ENCODE data around the gene PSD2. TPM values are rescaled to one million over a fixed set of nuclear protein-coding genes. Genes with fewer than 3 reads are reported as not detected.

PSD2 gene
- total RNA-seq, 1 donor from 2014 or later, result 0.25 TPM

DNA sequence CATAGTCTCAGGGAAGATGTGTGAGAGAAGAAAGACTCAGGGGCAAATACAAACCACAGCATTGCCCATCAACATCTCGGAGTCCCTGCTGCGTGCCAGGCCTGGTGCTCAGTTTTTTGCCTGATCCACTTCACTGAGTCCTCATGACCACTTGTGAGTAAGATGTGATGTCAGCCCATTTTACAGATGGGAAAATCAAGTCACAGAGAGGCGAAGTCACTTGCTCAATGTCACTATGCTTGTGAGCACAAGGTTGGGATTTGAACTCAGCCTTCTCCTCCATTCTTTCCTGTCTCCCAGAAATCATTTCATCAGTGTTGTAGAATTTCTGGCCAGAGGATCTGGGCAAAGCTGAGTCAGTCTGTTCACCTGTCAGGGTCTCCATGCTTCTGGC, 34.6 kb upstream of the PSD2 start:
- DNase-seq (ENCODE audit: low read depth) (no peak), FAIRE-seq (no peak)
- Histone ChIP-seq H3K36me3 (ENCODE audit: insufficient read depth, low read length) (no peaks in the 10 kb centered on the region), H4K20me1 (ENCODE audit: insufficient read depth, low read length) (no peaks in the 10 kb centered on the region), H3K79me2 (ENCODE audit: insufficient read depth, low read length) (no peaks in the 10 kb centered on the region), H3K4me1 (ENCODE audit: insufficient read depth, low read length) (peaks cover 15% of the 10 kb centered on the region), H3K27me3 (ENCODE audit: insufficient read depth, low read length) (peaks cover 7% of the 10 kb centered on the region), H2AFZ (ENCODE audit: low read depth, low read length) (no peak overlapping the region), H3K9me3 (ENCODE audit: insufficient read depth, low read depth, low read length) (no peaks in the 10 kb centered on the region), H3K4me3 (ENCODE audit: insufficient read depth, low read depth, low read length) (no peak overlapping the region), H3K27ac (ENCODE audit: low read depth, low read length) (no peak overlapping the region), H3K4me2 (ENCODE audit: low read length) (no peak overlapping the region), H3K9ac (ENCODE audit: low read length) (no peak overlapping the region)
- H3K27ac Mint-ChIP-seq (ENCODE audit: unreplicated experiment), result no peak overlapping the region
- H3K27me3 Mint-ChIP-seq (ENCODE audit: low read depth, unreplicated experiment), result peaks cover 19% of the 10 kb centered on the region
- H3K4me3 Mint-ChIP-seq (ENCODE audit: unreplicated experiment), result no peak overlapping the region
- H3K36me3 Mint-ChIP-seq (ENCODE audit: low read depth, unreplicated experiment), result no peaks in the 10 kb centered on the region
- H3K9me3 Mint-ChIP-seq (ENCODE audit: unreplicated experiment), result no peaks in the 10 kb centered on the region
- H3K4me1 Mint-ChIP-seq (ENCODE audit: low read depth, unreplicated experiment), result peaks cover 29% of the 10 kb centered on the region
- TF ChIP-seq, protein P1, sequence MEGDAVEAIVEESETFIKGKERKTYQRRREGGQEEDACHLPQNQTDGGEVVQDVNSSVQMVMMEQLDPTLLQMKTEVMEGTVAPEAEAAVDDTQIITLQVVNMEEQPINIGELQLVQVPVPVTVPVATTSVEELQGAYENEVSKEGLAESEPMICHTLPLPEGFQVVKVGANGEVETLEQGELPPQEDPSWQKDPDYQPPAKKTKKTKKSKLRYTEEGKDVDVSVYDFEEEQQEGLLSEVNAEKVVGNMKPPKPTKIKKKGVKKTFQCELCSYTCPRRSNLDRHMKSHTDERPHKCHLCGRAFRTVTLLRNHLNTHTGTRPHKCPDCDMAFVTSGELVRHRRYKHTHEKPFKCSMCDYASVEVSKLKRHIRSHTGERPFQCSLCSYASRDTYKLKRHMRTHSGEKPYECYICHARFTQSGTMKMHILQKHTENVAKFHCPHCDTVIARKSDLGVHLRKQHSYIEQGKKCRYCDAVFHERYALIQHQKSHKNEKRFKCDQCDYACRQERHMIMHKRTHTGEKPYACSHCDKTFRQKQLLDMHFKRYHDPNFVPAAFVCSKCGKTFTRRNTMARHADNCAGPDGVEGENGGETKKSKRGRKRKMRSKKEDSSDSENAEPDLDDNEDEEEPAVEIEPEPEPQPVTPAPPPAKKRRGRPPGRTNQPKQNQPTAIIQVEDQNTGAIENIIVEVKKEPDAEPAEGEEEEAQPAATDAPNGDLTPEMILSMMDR (IDR thresholded peaks at IDR 0.05; ENCODE audit: insufficient read depth, low read depth, low read length), result no peak
- TF ChIP-seq EZH2 (IDR thresholded peaks at IDR 0.05; ENCODE audit: insufficient read depth, low read length), result no peak

DNA sequence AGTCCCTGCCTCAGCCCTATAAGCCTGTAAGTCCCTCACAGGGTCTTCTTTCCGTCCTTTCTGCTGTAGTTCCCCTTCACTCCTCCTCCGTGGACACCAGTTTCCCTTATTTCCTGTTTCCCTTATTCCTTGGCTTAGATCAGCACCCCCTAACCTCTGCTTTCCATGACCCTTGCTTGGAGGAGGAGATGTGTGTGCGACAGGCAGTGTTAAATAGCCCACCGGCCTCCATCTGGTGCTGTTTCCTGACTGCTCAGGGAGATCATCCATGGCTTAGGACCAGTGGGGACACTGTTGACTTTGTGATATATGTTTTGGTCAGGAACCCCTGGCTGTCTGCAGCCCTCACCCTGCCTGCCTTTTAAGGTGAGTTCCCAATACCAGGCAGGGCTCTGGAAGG, 34.1 kb upstream of the PSD2 start:
- H3K36me3 ChIP-seq (ENCODE audit: insufficient read depth, low read length), result no peaks in the 10 kb centered on the region
- FAIRE-seq, result no peak
- H3K36me3 Mint-ChIP-seq (ENCODE audit: low read depth, unreplicated experiment), result no peaks in the 10 kb centered on the region
- no peak overlapping the region for H3K4me3 ChIP-seq (ENCODE audit: insufficient read depth, low read depth, low read length)
- no peaks in the 10 kb centered on the region for H4K20me1 ChIP-seq (ENCODE audit: insufficient read depth, low read length)
- no peak overlapping the region for H3K27ac Mint-ChIP-seq (ENCODE audit: unreplicated experiment)
- H3K4me3 Mint-ChIP-seq (ENCODE audit: unreplicated experiment), result no peak overlapping the region
- no peak overlapping the region for H3K4me2 ChIP-seq (ENCODE audit: low read length)
- no peak for DNase-seq (ENCODE audit: low read depth)
- H3K9ac ChIP-seq (ENCODE audit: low read length), result no peak overlapping the region
- H2AFZ ChIP-seq (ENCODE audit: low read depth, low read length), result no peak overlapping the region
- peaks cover 28% of the 10 kb centered on the region for H3K4me1 Mint-ChIP-seq (ENCODE audit: low read depth, unreplicated experiment)
- H3K9me3 ChIP-seq (ENCODE audit: insufficient read depth, low read depth, low read length), result no peaks in the 10 kb centered on the region
- peaks cover 19% of the 10 kb centered on the region for H3K27me3 Mint-ChIP-seq (ENCODE audit: low read depth, unreplicated experiment)
- no peak overlapping the region for H3K27ac ChIP-seq (ENCODE audit: low read depth, low read length)
- H3K9me3 Mint-ChIP-seq (ENCODE audit: unreplicated experiment), result no peaks in the 10 kb centered on the region
- no peaks in the 10 kb centered on the region for H3K79me2 ChIP-seq (ENCODE audit: insufficient read depth, low read length)
- TF ChIP-seq, protein P1 (IDR thresholded peaks at IDR 0.05; ENCODE audit: insufficient read depth, low read depth, low read length), result no peak
- TF ChIP-seq EZH2 (IDR thresholded peaks at IDR 0.05; ENCODE audit: insufficient read depth, low read length), result no peak
- peaks cover 3% of the 10 kb centered on the region for H3K27me3 ChIP-seq (ENCODE audit: insufficient read depth, low read length)
- peaks cover 12% of the 10 kb centered on the region for H3K4me1 ChIP-seq (ENCODE audit: insufficient read depth, low read length)

DNA sequence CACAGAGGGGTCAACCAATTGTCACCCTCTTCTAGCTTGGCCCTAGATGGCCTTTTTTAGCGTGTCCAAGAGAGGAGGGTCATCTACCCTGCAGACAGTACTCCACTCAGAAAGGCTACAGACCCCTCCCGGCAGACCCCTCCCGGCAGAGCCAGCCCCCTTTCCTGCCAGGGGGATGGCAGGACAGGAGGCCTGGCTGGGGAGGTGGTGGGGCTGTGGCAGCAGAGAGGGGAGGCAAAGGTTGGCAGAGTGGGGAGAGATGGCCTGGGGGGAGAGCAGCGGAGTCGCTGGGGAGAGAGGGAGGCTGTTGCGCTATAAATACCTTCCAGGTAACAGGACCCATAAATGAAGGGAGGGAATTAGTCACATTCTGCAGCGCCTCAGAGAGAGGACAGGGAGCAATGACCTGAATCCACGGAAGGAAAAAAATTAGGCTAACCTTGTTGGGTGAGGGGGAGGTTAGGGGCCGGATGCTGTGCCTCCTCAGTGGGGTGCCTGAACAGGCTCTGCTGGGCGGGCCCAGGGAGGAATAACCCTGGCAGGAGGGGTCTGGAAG, 32.9 kb upstream of the PSD2 start:
- H3K79me2 ChIP-seq (ENCODE audit: insufficient read depth, low read length), result no peaks in the 10 kb centered on the region
- H2AFZ ChIP-seq (ENCODE audit: low read depth, low read length), result no peak overlapping the region
- H3K4me1 Mint-ChIP-seq (ENCODE audit: low read depth, unreplicated experiment), result peaks cover 27% of the 10 kb centered on the region
- H3K36me3 ChIP-seq (ENCODE audit: insufficient read depth, low read length), result no peaks in the 10 kb centered on the region
- no peak for FAIRE-seq
- H3K4me3 Mint-ChIP-seq (ENCODE audit: unreplicated experiment), result peak overlapping the region; percentile 27
- H3K27me3 Mint-ChIP-seq (ENCODE audit: low read depth, unreplicated experiment), result peaks cover 19% of the 10 kb centered on the region
- no peak overlapping the region for H3K27ac Mint-ChIP-seq (ENCODE audit: unreplicated experiment)
- no peak for TF ChIP-seq EZH2 (IDR thresholded peaks at IDR 0.05; ENCODE audit: insufficient read depth, low read length)
- TF ChIP-seq, protein P1 (IDR thresholded peaks at IDR 0.05; ENCODE audit: insufficient read depth, low read depth, low read length), result no peak
- no peak overlapping the region for H3K4me2 ChIP-seq (ENCODE audit: low read length)
- DNase-seq (ENCODE audit: low read depth), result no peak
- no peaks in the 10 kb centered on the region for H3K9me3 ChIP-seq (ENCODE audit: insufficient read depth, low read depth, low read length)
- no peaks in the 10 kb centered on the region for H3K36me3 Mint-ChIP-seq (ENCODE audit: low read depth, unreplicated experiment)
- H3K9me3 Mint-ChIP-seq (ENCODE audit: unreplicated experiment), result no peaks in the 10 kb centered on the region
- H4K20me1 ChIP-seq (ENCODE audit: insufficient read depth, low read length), result no peaks in the 10 kb centered on the region
- peaks cover 3% of the 10 kb centered on the region for H3K27me3 ChIP-seq (ENCODE audit: insufficient read depth, low read length)
- H3K4me1 ChIP-seq (ENCODE audit: insufficient read depth, low read length), result peaks cover 12% of the 10 kb centered on the region
- H3K9ac ChIP-seq (ENCODE audit: low read length), result no peak overlapping the region
- no peak overlapping the region for H3K4me3 ChIP-seq (ENCODE audit: insufficient read depth, low read depth, low read length)
- H3K27ac ChIP-seq (ENCODE audit: low read depth, low read length), result no peak overlapping the region

Data from astrocyte (in vitro differentiated cells and primary cell).